AG09319 (cell line): ENCODE data around the gene FAM9C.
"Not testable (repeated sequence)": the region's sequence is repeated elsewhere in the genome, so short reads cannot be mapped to it uniquely, and the experiment has no call there.

Experiments
- DNase-seq: peaks from one replicate; pipeline ENCODE4 v3.0.0-alpha.2; 2010; ENCODE audit warnings: low read depth; ENCODE audit errors: extremely low read depth
- TF ChIP-seq, protein P1 (sequence below): IDR thresholded peaks from 2 replicates; pipeline ENCODE4 v1.5.1; 2011; ENCODE audit warnings: low read depth, mild to moderate bottlenecking, inconsistent platforms, low read length, moderate library complexity

FAM9C gene

DNA sequence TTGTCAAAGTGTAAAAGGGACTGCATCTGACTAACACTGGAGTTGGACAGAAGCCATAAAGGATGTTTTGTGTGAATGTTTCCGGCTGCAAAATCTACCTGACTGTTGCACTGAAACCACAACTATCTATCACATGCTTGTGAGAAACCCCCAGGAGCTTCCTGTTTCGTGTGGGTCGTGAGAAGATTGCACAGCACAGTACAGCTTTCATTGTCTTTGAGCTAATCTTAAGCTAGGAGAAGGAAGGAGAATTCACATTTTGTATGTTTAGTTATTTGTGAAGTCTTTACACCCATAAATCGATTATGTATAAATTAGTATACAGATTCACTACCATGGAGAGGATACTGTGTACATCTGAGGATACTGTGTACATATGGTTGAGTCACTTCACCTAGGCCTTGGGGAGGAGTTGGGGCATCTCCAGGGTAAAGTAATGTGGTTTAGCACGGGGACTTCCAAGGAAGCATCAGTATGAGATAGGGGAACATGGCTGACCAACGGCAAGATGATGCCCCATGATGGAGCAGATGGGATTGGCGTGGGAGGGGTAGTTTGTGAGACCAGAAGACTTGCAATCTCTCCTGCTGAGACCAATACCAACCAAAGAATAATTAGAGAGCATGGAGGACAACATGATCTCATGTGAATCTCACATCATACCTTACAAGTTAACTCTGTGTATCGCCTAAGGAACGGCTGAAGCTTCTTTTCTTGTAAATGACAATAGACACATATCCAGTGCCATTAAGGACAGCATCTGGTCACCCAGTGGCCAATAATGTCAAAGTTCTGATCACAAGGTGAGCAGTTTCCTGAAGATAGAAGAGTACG is 43.1 kb upstream of the FAM9C start:
- DNase-seq: no peak
- TF ChIP-seq, protein P1, sequence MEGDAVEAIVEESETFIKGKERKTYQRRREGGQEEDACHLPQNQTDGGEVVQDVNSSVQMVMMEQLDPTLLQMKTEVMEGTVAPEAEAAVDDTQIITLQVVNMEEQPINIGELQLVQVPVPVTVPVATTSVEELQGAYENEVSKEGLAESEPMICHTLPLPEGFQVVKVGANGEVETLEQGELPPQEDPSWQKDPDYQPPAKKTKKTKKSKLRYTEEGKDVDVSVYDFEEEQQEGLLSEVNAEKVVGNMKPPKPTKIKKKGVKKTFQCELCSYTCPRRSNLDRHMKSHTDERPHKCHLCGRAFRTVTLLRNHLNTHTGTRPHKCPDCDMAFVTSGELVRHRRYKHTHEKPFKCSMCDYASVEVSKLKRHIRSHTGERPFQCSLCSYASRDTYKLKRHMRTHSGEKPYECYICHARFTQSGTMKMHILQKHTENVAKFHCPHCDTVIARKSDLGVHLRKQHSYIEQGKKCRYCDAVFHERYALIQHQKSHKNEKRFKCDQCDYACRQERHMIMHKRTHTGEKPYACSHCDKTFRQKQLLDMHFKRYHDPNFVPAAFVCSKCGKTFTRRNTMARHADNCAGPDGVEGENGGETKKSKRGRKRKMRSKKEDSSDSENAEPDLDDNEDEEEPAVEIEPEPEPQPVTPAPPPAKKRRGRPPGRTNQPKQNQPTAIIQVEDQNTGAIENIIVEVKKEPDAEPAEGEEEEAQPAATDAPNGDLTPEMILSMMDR: no peak

DNA sequence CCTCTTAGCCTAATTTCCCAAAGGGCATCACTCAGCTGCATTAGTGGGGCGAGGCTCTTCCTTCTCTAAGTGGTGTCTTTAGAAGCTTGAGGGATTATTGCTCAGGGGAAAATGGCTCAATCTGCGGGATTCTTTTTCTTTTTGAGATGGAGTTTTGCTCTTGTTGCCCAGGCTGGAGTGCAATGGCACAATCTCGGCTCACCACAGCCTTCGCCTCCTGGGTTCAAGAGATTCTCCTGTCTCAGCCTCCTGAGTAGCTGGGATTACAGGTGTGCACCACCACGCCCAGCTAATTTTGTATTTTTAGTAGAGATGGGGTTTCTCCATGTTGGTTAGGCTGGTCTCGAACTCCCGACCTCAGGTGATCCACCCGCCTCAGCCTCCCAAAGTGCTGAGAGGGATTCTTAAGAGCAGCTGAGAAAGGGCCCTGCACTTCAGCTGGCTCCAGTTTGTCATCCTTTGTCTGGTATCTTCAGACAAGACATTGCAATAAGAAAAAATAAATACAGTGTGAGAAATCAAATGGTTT is 42.4 kb upstream of the FAM9C start:
- DNase-seq: not testable (repeated sequence)

DNA sequence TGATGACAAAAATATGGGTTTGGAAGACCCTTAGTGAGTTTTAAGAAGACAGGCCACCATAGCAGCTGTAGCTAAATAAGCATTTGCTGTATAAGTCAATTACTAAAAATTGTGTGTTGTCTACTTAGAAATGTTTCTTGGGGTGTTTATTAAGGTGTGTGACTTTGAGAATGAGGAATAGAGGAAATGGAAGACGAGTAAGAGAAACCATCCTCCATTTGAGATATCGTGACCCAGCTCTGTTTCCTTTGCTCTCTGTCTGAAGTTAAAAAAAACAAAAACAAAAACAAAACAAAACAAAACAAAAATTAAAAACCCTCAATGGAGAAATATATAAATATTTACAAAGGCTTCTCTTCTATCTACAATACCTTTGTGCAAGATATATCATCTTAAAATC is 41.7 kb upstream of the FAM9C start:
- DNase-seq: no peak
- TF ChIP-seq, protein P1: no peak

DNA sequence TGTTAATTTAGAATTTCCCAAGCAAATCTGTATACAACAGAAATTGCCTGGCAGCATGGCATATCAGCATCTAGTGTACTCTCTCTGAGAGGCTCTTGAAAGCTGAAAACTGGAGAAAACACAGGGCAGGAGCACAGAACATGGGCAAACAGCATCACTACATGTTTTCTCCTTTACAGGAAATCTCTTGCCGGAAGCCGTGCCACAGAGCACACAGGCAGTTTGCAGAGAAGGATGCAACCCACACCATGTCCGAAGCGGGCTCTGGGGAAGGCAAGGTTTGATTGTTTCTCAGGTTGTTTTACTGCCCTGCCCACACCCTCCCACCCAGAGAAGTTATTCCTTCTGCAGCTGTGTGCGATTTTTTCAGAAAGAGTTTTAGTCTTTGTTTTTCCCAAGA is 41.1 kb upstream of the FAM9C start:
- no peak for DNase-seq
- TF ChIP-seq, protein P1: no peak

DNA sequence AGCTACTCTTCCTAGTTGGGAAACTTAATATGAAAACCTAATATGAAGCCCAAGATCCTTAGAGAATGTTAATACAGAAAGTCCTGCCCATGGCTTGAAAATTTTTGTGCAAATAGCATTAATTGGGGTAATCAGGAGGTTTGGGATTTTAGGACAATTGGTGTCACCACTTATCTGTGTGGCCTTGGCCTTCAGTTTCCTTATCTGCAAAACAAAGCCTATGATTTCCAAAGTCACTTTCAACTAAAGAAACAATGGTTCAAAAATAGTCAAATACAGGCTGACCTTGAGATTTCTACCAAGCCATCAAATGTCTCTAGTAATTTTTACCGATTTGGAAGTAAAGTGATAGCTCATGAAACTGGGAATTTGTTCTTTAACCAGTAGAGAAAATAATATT is 40.2 kb upstream of the FAM9C start:
- DNase-seq: no peak
- TF ChIP-seq, protein P1: no peak

DNA sequence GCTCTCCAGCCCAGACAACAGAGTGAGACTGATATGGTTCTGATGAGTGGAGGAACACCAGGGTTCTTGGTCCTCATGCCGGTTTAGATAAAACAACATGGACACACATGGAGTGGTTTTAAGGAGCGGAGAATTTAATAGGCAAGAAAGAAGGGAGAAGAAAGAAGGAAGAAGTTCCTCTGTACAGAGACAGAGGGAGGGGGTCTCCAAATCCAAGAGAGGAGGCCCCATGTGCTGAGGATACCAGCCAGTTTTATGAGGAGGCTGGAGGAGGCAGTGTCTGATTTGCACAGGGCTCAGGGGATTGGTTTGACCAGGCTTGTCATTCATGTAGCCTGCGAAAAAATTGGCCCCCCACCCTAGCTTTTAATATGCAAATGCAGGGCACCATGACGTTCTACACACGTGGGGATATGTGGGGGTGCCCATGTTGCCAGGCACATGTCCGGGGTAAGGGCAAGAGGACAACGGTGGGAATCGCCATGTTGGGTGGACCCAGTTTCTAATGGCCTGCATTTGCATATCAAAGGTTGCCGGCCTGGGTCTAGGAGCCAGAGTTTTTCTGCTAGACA is 39.4 kb upstream of the FAM9C start:
- not testable (repeated sequence) for DNase-seq

DNA sequence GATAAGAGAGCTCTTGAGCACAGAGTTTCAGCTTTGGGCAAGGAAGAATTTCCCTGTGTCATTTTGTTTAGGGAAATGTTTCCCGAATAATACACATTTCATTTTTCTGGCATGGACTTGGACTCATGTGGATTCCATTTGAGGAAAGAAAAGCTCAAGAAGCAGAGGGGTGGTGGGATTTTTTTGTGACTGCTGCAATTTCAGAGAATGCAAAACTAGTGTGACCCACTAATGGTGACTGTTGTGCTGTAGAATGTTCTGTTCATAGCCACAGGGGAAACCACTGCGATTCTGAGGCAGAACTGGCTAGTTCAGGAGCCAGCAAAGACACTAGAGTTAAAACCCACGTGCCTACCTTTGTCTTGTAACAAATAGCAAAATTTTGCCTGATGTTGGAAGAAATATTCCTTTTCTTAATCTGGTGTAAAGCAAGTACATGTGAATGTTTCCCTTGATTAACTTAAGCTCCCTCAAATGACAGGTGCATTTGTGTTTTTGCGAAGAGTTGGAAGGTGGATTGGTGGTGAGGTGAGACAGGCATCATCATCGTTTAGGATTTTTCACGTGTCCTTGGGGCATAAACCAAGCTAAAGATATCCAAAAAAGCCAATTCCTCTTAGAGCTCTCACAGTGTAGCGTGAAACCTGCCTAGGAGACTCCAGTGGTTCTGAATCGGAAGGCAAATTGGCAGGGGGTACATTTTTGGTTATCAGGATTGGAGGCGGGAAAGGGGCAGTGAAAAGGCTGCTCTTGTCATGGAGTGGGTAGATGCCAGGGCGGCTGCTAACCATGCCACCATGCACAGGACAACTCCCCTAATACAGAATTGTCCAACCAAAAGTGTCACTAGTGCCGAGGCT is 38.0 kb upstream of the FAM9C start:
- DNase-seq: no peak
- TF ChIP-seq, protein P1: no peak
